GM12891 (cell line): Measurements from ENCODE around the gene PTPRD.

Experiments
- POLR2AphosphoS5 ChIP-seq: IDR thresholded peaks from 2 replicates; pipeline ENCODE4 v1.6.1; 2011; ENCODE audit warnings: low read depth, low read length, control low read depth
- TAF1 ChIP-seq: IDR thresholded peaks from 2 replicates; pipeline ENCODE4 v1.6.1; 2011; ENCODE audit warnings: low read depth, low read length, control low read depth

DNA sequence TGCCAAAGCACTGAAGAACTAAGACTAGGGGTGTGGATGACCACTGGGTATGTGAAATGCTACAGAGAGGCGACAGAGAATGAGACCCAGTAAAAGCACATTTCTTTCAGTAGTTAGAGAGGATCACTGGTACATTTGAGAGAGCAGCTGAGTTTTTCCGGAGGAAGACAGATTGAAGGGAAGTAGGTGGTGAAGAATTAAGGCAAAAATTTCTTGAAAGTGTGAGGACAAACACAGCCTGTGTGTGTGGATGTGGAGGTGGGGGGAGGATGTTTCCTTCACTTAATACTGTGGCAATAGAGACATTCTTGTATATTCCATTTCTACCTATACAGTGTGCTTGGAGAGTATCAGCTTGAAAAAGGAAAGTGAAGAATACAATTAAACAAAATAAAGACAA, 1942.1 kb downstream of the PTPRD start:
- TF ChIP-seq TAF1: no peak
- TF ChIP-seq POLR2AphosphoS5: no peak
